AML-193 (cell line): Measurements from ENCODE around the gene REV3L.
A peak's percentile ranks its signal among the peaks of the same experiment; 100 is the strongest.

ENCODE experiments used
- DNase-seq, 2 experiments: peaks; one replicate each; lab custom pipeline; 2025; lab: John Stamatoyannopoulos, UW

The REV3L gene

GRCh38 chr6:111471533-111471932 lies 11.5 kb downstream of the REV3L start:
- no peak for DNase-seq

- DNase-seq = no peak
Observed at GRCh38 chr6:111470991-111471390, 12.0 kb downstream of the REV3L start.

- no peak for DNase-seq
Observed at GRCh38 chr6:111469543-111469942, 13.5 kb downstream of the REV3L start.

- DNase-seq = no peak
Observed at GRCh38 chr6:111468329-111469012, 14.5 kb downstream of the REV3L start.

- DNase-seq = no peak
Observed at GRCh38 chr6:111464184-111464583, 18.8 kb downstream of the REV3L start.

- peak; percentile 29 to 34 for DNase-seq
Observed at GRCh38 chr6:111462770-111463391, 20.1 kb downstream of the REV3L start.

- DNase-seq = no peak
Observed at GRCh38 chr6:111461860-111462259, 21.2 kb downstream of the REV3L start.

GRCh38 chr6:111458670-111459232 lies 24.3 kb downstream of the REV3L start:
- DNase-seq = no peak

- DNase-seq = no peak
Observed at GRCh38 chr6:111456208-111456607, 26.8 kb downstream of the REV3L start.

- DNase-seq = no peak
Observed at GRCh38 chr6:111450636-111451035, 32.4 kb downstream of the REV3L start.

- DNase-seq = no peak
Observed at GRCh38 chr6:111450087-111450486, 32.9 kb downstream of the REV3L start.

GRCh38 chr6:111449129-111449528 lies 33.9 kb downstream of the REV3L start:
- no peak for DNase-seq

- DNase-seq = no peak
Observed at GRCh38 chr6:111447051-111447450, 36.0 kb downstream of the REV3L start.

- DNase-seq = no peak
Observed at GRCh38 chr6:111445861-111446267, 37.2 kb downstream of the REV3L start.

GRCh38 chr6:111444794-111445193 lies 38.2 kb downstream of the REV3L start:
- DNase-seq = no peak

- peak; percentile 32 to 36 for DNase-seq
Observed at GRCh38 chr6:111441678-111442243, 41.3 kb downstream of the REV3L start.

- DNase-seq = no peak
Observed at GRCh38 chr6:111439171-111439570, 43.8 kb downstream of the REV3L start.

- no peak for DNase-seq
Observed at GRCh38 chr6:111437573-111437972, 45.4 kb downstream of the REV3L start.

GRCh38 chr6:111432511-111432910 lies 50.5 kb downstream of the REV3L start:
- DNase-seq = no peak

GRCh38 chr6:111430605-111431376 lies 52.2 kb downstream of the REV3L start:
- DNase-seq = no peak

GRCh38 chr6:111429571-111429970 lies 53.4 kb downstream of the REV3L start:
- DNase-seq = no peak

GRCh38 chr6:111428811-111429210 lies 54.2 kb downstream of the REV3L start:
- DNase-seq = no peak
